Measurements from ENCODE around the gene ADAMTS12. TPM values are rescaled to one million over a fixed set of nuclear protein-coding genes. Genes with fewer than 3 reads are reported as not detected.

The ADAMTS12 gene
- total and polyA plus RNA-seq, 2 experiments from 2014 or later, result 9.1 to 17.1 TPM

- TF ChIP-seq CREB1 (CRISPR knock-in tag; IDR thresholded peaks at IDR 0.05; ENCODE audit: low read depth) (no peak), ZNF462 (CRISPR knock-in tag; IDR thresholded peaks at IDR 0.05) (no peak), ZNF114 (CRISPR knock-in tag; IDR thresholded peaks at IDR 0.05) (no peak), ETS1 (IDR thresholded peaks at IDR 0.05) (no peak)
Observed at GRCh38 chr5:33711094-33711679, 180.6 kb downstream of the ADAMTS12 start (continued).

GRCh38 chr5:33702867-33703266, 188.9 kb downstream of the ADAMTS12 start:
- H3K36me3 ChIP-seq (ENCODE audit: insufficient read depth), result no peaks in the 10 kb centered on the region
- peaks cover 14% of the 10 kb centered on the region; the same call in 2 of the 3 replicates for H3K9me3 Mint-ChIP-seq
- H3K79me2 ChIP-seq (replicated peaks; ENCODE audit: insufficient read depth), result no peaks in the 10 kb centered on the region
- H3K4me3 Mint-ChIP-seq, result no peak overlapping the region
- H3K4me1 Mint-ChIP-seq, result peaks cover 1% of the 10 kb centered on the region; the same call in 2 of the 3 replicates
- H3K27me3 ChIP-seq (ENCODE audit: insufficient read depth), result no peaks in the 10 kb centered on the region
- H3K4me1 ChIP-seq (ENCODE audit: insufficient read depth), result peaks cover 2% of the 10 kb centered on the region; the same call in 1 of the 2 replicates
- ATAC-seq (no peak), DNase-seq (ENCODE audit: low spot score) (no peak)
- H3K27ac ChIP-seq (ENCODE audit: low read depth), result no peak overlapping the region
- H3K36me3 Mint-ChIP-seq (ENCODE audit: low read depth), result peaks cover 10% of the 10 kb centered on the region; the same call in 1 of the 3 replicates
- H4K20me1 ChIP-seq (replicated peaks; ENCODE audit: insufficient read depth), result no peaks in the 10 kb centered on the region
- H3K27ac Mint-ChIP-seq, result no peak overlapping the region
- H3K9me2 ChIP-seq (ENCODE audit: insufficient read depth), result no peaks in the 10 kb centered on the region
- no peak overlapping the region for H3K4me3 ChIP-seq
- H2AFZ ChIP-seq, result no peak overlapping the region
- H3K4me2 ChIP-seq, result no peak overlapping the region
- H3F3A ChIP-seq (replicated peaks; ENCODE audit: low read depth), result no peaks in the 10 kb centered on the region
- H3K27me3 Mint-ChIP-seq (ENCODE audit: insufficient read depth, low read depth, poor library complexity), result no peaks in the 10 kb centered on the region
- TF ChIP-seq STAT1 (IDR thresholded peaks at IDR 0.05; ENCODE audit: unreplicated experiment), result no peak
- TF ChIP-seq CTCF (conservative IDR thresholded peaks at IDR 0.05; ENCODE audit: low read depth in 2 of 2), result no peak
- TF ChIP-seq CREB1 (CRISPR knock-in tag; IDR thresholded peaks at IDR 0.05; ENCODE audit: low read depth), result no peak
- TF ChIP-seq EZH2 (IDR thresholded peaks at IDR 0.05; ENCODE audit: low read depth, unreplicated experiment), result no peak
- no peak for TF ChIP-seq REST (IDR thresholded peaks at IDR 0.05; ENCODE audit: unreplicated experiment)
- no peak for TF ChIP-seq NANOG (IDR thresholded peaks at IDR 0.05; ENCODE audit: borderline replicate concordance)
- no peak for TF ChIP-seq ZNF114 (CRISPR knock-in tag; IDR thresholded peaks at IDR 0.05)

Data from GM23338 (cell line).